Fibroblast of skin of right quadriceps (primary cell): Measurements from ENCODE around the gene THTPA.
"Not testable (repeated sequence)": the region's sequence is repeated elsewhere in the genome, so short reads cannot be mapped to it uniquely, and the experiment has no call there.

Experiments used
- DNase-seq: peaks from one replicate; pipeline ENCODE4 v3.0.0-alpha.2; 2013

THTPA gene

DNA sequence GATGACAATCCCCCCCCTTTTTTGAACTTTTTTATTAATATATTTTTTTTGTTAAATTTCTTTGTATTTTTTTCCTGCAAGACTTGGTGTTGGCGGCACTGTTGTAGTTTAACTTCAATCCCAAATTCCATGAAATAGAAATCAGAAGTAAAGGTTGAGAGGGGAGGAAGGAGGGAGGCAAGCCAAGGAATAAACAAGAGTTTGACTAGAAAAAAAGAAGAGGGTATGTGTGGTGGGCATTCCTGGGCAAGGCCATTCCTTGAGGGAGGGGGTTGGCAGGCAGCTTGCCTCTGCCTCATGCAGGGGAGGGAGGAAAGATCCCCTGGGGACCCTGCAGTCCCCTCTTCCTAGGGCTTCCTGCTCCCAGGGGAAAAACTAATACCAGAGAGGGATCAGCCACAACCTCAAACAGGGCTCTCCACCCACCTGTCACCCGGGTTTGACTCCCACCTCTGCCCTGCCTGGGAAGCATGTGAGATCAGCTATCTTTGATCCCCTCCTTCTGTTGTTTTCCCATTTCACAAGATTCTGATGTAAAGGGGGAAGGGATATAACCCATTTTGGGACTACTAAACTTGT, 12.0 kb downstream of the THTPA start:
- DNase-seq = no peak

DNA sequence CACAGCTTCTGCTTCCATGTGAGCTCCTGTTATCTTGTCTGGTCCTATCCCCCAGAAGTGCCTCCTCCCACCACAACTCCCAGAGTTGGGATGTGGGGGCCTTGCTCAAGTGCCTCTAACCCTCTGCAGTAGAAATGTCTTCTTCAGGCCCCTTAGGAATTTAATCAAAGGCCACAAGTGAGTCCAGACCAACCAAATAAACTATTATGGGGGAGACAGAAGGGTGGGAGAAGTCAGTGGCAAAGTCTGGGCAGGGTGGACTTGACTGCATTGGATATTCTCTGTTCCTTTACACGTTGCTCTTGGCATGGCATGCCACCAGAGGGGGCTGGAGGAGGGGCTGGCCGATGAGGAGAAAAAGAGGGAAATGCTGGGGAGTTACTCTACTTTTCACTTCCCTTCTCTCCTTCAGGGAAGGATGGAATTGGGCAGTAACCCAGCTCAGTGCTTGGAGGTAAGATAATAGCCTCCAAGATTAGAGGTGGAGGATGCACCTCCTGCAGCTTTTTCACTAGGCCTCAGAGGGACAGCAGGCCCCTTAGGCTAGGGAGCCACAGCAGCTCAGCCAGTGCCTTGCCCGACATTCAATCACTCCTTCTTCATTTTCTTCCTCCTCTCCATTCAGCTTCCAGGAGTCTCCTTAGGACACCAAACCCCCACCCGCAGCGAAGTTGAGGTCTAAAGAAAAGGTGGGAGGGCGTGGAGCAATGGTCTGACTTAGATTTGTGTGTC, 12.7 kb downstream of the THTPA start:
- DNase-seq = no peak

GRCh38 chr14:23569443-23570151, 13.5 kb downstream of the THTPA start:
- no peak for DNase-seq

DNA sequence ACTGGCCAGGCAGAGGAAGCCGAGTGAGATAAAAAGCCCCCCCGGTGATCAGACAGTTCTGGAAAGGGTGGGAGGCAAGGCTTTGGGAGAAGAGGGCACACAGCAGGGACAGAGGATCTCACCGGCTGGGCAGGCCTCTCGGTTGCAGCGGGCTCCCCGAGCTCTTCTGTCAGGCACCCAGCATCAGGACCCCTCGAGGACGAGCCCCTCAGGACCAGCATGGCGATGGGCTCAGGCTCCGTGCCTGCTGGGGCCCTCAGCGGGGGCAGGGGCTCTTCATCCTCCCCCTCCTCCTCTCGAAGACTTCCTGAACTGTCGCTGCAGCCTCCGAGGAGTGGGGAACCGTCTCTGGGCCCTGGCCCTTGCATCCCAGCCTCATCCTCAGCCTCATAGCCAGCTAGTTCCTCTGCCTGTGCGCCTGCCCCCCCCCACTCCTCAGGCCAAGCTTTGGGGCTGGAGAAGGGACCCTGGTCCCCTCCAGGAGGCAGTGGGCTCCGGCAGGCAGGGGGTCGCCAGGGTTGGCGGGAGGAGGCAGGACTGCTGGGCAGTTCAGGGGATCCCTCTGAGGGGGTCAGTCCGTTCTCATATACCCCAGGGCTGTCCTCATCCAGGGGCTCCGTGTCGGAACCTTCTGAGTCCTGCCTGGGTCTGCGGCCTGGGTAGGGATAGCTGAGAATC, 14.9 kb downstream of the THTPA start:
- DNase-seq = no peak

DNA sequence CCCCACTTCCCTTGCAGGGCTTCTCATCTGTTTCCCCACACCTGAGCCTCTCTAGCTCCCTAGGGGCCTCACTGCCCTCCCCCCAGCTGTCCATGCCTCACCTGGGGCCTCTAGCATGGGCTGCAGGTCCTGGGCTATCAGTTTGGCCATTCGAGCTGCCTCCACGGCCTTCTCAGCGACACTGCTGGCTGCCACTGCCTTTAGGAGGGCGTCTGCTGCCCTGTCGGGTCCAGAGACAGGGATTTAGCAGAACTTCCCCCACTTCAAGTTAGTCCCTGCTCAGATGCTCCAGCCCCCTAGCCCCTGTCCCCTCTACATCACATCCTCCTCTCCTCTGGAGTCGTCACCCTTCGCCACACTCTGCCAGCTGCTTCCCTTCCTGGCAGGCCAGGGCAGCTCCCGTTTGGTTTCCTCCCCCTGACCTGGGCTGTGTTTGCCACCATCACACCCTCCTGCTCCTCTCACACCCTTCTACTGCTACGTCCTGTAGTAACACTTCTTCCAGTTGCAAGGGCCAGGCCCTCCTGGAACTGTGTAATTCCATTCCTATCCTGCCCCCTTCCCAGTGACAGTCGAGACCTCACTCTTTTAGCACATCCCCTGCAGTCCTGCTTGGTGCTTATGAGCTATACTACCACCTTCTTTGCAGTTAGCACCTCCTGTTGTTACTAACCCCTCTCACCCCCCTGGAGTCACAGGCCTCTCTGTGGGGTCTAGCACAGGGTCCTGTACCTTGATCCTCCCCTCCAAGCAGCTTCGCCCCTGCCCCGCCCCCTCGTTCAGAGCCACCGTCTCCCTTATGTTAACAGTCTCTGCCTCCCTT, 15.8 kb downstream of the THTPA start:
- DNase-seq = no peak

- no peak for DNase-seq
Observed at GRCh38 chr14:23572524-23572828, 16.4 kb downstream of the THTPA start.

- no peak for DNase-seq
Observed at GRCh38 chr14:23572836-23573235, 16.8 kb downstream of the THTPA start.

DNA sequence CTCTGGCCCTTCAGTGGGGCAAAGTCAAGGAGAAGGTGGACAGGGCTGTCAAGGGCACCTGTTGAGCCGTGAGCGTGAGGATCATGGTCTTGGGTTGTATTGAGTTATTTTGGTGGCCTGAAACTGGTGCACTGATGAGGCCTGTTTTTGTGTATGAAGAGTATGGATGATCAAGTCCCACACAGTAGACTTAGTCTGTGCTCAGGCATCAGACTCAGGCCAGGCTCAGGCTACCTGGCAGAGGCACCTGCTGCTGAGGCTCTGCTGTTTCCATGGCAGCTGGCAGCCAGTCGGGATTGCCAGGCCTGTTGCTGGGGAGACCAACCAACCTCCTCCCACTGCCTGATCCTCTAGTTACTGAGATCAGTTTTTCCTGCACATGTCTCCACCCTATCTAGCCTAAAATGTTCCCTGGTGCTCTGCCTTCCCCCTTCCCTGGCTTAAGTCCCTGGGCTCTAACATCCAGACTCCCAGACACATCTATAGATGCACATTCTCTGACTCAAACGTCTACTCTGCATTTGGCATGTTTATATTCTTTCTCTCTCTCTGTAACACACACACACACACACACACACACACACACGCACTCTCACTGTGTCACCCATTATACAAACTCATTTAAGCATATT, 17.4 kb downstream of the THTPA start:
- DNase-seq = no peak

DNA sequence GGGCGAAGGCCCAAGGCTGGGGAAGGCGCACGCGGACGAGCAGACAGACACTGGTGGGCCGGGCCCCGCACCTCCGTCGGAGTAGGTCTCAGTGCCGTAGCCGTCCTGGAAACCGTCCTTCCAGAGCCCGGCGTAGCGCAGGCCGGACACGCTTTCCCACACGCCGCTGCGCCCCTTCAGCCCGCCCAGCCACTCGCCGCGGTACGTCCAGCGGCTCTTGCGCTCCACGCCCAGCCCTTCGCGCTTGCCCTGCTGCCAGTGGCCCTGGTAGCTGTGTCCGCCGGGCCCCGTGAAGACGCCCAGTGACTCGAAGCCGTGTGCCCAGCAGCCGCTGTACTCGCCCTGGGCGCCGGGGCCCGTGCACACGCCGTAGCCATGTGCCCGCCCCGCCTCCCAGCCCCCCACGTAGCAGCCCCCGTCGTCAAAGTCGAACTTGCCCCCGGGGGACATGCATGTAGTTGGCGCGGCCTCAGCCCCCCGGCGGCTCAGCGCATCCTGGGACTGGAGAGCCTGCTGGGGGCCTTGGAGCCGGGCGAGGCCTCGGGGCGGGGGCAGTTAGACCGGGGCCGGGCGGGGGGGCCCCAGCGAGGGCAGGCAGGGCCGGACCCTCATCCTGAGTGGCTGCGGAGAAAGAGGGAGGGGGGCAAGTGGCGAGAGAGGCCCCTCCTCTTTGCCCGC, 21.1 kb downstream of the THTPA start:
- no peak for DNase-seq

DNA sequence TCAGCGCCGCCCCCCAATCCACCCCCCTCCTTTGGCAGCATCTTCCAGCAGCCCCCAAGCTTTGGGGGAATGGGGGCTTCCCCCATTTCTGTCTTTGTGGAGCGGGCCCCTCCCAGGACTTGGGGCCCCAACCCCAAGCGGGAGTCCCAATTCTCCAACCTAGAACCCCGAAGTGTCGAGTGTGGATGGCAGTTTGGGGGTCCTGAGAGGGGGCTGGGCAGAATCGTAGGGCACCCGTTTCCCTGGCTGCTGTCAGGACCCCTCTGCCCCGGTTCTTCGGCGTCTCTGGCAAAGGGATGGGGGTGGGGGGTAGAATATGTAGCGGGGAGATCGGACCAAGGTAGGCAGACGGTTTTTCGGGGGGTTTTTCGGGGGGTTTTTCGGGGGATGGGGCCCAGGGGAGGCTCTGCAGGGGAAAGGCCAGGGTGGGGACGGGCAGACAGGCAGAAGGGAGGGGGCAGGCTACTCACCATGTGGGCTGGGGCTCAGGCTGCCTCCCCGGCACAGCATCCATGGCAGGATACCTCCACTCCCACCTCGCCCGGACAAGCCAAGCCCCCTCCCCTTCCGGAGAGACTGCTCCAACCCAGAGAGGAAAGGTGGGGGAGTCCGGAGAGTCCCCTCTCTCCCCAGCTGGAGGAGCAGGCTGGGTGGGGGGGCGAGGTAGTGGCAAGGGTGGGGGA, 21.8 kb downstream of the THTPA start:
- no peak for DNase-seq

DNA sequence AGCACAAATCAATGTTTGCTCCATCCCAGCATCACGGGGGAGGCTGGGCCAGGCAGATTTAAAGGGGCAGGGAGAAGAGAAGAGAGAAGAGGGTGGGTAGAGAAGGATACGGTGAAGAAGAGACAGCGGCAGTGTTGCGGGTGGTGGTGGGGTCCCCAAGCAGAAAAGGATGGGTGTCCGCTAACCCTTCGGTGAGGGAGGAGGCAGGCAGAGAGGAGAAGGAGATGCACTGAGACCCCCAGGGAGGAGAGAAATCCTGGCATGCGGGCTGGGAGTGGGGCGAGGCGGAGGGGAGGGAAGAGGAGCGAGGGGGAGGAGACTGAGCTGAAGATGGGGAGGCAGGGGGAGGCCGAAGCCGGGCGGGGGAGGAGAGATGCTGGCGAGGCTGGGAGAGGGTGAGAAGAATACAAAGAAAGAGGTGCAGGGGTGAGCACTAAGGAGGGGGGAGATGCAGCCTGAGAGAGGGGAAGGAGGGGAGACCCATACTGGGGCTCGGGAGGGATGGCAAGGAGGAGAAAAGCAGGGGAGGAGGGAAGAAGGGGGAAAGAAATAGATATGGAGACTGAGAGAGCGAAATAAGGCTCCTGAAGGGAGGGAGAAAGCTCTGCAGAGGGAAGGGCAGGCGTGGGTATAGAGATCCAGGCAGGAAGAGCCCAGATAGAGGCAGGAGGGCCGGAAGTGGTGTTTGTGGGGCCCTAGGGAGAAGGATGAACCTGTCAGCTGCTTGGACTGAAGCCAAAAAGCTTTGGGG, 22.7 kb downstream of the THTPA start, which contains the start of gene JPH4:
JPH4 (minus strand) TSS at position 231 of the 751 bp plus-strand sequence. CDS start 1,337 bp downstream, outside the sequence.
- no peak for DNase-seq

- DNase-seq = no peak
Observed at GRCh38 chr14:23579311-23579630, 23.2 kb downstream of the THTPA start.

DNA sequence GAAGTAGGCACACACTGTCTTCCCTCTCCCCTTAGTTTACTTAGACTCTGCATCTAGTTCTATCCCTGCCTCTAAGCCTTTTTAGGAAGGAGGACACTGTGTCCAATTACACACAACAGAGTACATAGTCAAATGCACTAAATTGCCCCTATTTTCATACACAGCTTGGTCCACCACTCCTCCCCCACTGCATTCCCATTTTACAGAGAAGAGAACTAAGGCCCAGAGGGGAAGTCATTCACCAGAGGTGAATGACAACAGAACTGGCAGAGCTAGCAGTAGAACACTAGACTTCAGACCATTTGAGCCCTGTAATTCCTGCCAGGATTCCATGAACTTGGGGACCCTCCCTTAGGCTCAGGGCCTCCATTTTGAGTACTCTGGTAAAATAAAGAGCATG, 23.7 kb downstream of the THTPA start:
- no peak for DNase-seq

GRCh38 chr14:23580152-23580926, 24.3 kb downstream of the THTPA start:
- DNase-seq = no peak

GRCh38 chr14:23580948-23581281, 24.8 kb downstream of the THTPA start:
- no peak for DNase-seq

DNA sequence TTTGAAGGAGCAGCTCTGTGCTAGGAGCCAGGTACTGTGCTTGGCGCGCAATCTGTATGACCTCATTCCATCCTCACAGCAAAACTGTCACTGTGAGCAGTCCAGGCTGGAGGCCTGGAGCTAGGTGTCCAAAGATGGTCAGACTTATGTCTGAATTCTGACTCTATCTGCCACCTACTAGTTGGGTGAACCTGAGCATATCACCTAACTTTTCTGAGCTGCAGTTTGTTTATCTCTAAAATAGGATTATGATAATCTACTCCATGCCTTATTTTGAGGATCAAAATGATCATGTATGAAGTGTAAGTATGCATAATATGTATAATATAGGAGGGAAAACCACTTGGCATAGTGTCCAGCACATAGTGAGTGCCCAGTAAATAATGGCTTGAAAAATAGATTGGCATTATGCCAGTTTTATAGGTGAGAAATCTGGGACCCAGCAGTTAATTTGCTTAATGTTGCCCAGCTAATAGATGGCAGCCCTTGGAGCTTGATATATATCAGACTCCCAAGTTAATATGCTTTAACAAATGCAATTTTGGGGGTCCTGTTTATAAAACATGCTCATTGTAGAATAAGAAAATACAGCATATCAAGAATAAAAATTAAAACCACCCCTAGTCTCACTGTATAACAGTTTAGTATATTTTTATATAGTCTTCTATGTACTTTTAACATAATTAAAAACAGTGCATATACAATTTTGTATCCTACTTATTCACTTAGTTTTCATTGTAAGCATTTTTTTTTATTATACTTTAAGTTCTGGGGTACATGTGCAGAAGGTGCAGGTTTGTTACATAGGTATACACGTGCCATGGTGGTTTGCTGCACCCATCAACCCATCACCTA, 27.1 kb downstream of the THTPA start:
- no peak for DNase-seq

GRCh38 chr14:23583761-23584526, 27.9 kb downstream of the THTPA start:
- DNase-seq = not testable (repeated sequence)
